ENCODE measurements around the gene CDKAL1.

DNA sequence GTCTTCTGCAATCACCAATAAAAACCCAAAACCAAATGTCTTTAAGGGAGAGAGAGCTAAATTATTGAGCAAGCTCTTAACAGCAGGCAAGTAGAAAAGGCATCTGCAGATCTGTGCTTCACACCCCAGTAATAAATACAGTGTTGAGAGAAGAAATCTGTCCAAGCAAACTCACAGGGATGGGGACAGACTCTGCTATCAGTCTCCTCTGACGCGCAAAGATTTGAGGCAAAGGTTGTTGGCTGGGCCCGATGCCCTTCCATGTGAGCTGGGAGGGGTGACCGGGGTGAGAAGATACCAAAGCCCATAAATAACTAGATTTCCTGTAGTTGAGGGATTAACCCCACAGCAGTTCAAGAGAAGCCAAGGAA is 744.1 kb downstream of the CDKAL1 start:
- TF ChIP-seq, protein P1, sequence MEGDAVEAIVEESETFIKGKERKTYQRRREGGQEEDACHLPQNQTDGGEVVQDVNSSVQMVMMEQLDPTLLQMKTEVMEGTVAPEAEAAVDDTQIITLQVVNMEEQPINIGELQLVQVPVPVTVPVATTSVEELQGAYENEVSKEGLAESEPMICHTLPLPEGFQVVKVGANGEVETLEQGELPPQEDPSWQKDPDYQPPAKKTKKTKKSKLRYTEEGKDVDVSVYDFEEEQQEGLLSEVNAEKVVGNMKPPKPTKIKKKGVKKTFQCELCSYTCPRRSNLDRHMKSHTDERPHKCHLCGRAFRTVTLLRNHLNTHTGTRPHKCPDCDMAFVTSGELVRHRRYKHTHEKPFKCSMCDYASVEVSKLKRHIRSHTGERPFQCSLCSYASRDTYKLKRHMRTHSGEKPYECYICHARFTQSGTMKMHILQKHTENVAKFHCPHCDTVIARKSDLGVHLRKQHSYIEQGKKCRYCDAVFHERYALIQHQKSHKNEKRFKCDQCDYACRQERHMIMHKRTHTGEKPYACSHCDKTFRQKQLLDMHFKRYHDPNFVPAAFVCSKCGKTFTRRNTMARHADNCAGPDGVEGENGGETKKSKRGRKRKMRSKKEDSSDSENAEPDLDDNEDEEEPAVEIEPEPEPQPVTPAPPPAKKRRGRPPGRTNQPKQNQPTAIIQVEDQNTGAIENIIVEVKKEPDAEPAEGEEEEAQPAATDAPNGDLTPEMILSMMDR (IDR thresholded peaks at IDR 0.05), result no peak
- no peak for TF ChIP-seq POLR2A (IDR thresholded peaks at IDR 0.05)

All from prostate gland (tissue), 2 donors.